HEK293 (cell line): ENCODE data around the gene LHFPL3.

Source experiments
- CTCF ChIA-PET: fragments of 350-600 bp; formaldehyde crosslinking; extraction: SDS; loops from one replicate; lab custom pipeline; 2021; ENCODE audit warnings: antibody characterized with exemption; lab: Yijun Ruan, JAX
- POLR2A ChIA-PET: fragments of 300-600 bp; formaldehyde crosslinking; extraction: SDS; loops from one replicate; lab custom pipeline; 2020; ENCODE audit warnings: antibody characterized with exemption, inconsistent platforms; lab: Yijun Ruan, JAX
- H3K27ac ChIP-seq: fragments of 200-500 bp; sonication (Bioruptor generic); 2 replicates; pipeline ENCODE4 v1.5.1; 2014; ENCODE audit warnings: low read depth, low read length, control low read depth, inconsistent platforms; ENCODE audit errors: extremely low read depth
- H3K36me3 ChIP-seq, 2 experiments: fragments of 200-500 bp in 1 of 2; sonication (Bioruptor generic) in 1 of 2; 1 replicate in 1 of 2; 2 replicates in 1 of 2; pipeline ENCODE4 v1.5.1; 2014 to 2017; ENCODE audit warnings: inconsistent platforms in 2 of 2, low read length in 2 of 2; ENCODE audit not compliant: control insufficient read depth in 2 of 2, insufficient read depth in 1 of 2
- H3K4me1 ChIP-seq: fragments of 200-500 bp; sonication (Bioruptor generic); 2 replicates; pipeline ENCODE4 v1.5.1; 2014; ENCODE audit warnings: mild to moderate bottlenecking, low read length, inconsistent platforms; ENCODE audit not compliant: control insufficient read depth, insufficient read depth
- H3K4me3 ChIP-seq: 2 replicates; pipeline ENCODE4 v1.5.1; 2011; ENCODE audit warnings: low read depth, mild to moderate bottlenecking, control low read depth, low read length, moderate library complexity
- H3K9me3 ChIP-seq: fragments of 200-500 bp; sonication (Bioruptor generic); 2 replicates; pipeline ENCODE4 v1.5.1; 2014; ENCODE audit warnings: low read depth, low read length, inconsistent platforms; ENCODE audit not compliant: control insufficient read depth, insufficient read depth
- EGR2 ChIP-seq: fragments of 450-650 bp; formaldehyde crosslinking; IDR thresholded peaks from 2 replicates; pipeline ENCODE4 v1.5.1; 2016; ENCODE audit warnings: low read depth, missing biosample characterization, missing genetic modification characterization
- KLF1 ChIP-seq: fragments of 450-650 bp; formaldehyde crosslinking; IDR thresholded peaks from 2 replicates; pipeline ENCODE4 v1.5.1; 2016; ENCODE audit warnings: missing biosample characterization, missing genetic modification characterization
- MZF1 ChIP-seq: fragments of 450-650 bp; formaldehyde crosslinking; IDR thresholded peaks from 2 replicates; pipeline ENCODE4 v1.5.1; 2017; ENCODE audit warnings: missing biosample characterization, missing genetic modification characterization, borderline replicate concordance
- ZBTB17 ChIP-seq: fragments of 450-650 bp; formaldehyde crosslinking; IDR thresholded peaks from 2 replicates; pipeline ENCODE4 v1.5.1; 2016; ENCODE audit warnings: missing biosample characterization, missing genetic modification characterization
- ZBTB20 ChIP-seq: fragments of 450-650 bp; formaldehyde crosslinking; IDR thresholded peaks from 2 replicates; pipeline ENCODE4 v1.5.1; 2016; ENCODE audit warnings: missing biosample characterization, missing genetic modification characterization
- ZEB2 ChIP-seq: fragments of 450-650 bp; formaldehyde crosslinking; IDR thresholded peaks from 2 replicates; pipeline ENCODE4 v1.5.1; 2016; ENCODE audit warnings: missing biosample characterization, missing genetic modification characterization
- ZNF48 ChIP-seq: fragments of 450-650 bp; formaldehyde crosslinking; IDR thresholded peaks from 2 replicates; pipeline ENCODE4 v1.5.1; 2016; ENCODE audit warnings: missing biosample characterization, missing genetic modification characterization
- ZNF549 ChIP-seq: fragments of 450-650 bp; IDR thresholded peaks from 2 replicates; pipeline ENCODE4 v1.5.1; 2018; ENCODE audit warnings: missing biosample characterization, missing genetic modification characterization, mild to moderate bottlenecking, inconsistent platforms, moderate library complexity
- ZNF610 ChIP-seq: fragments of 450-650 bp; formaldehyde crosslinking; IDR thresholded peaks from 2 replicates; pipeline ENCODE4 v1.5.1; 2016; ENCODE audit warnings: missing biosample characterization, missing genetic modification characterization, borderline replicate concordance
- ZNF621 ChIP-seq: fragments of 450-650 bp; formaldehyde crosslinking; IDR thresholded peaks from 2 replicates; pipeline ENCODE4 v1.5.1; 2017; ENCODE audit warnings: missing biosample characterization, missing genetic modification characterization
- ZNF664 ChIP-seq: fragments of 450-650 bp; formaldehyde crosslinking; IDR thresholded peaks from 2 replicates; pipeline ENCODE4 v1.5.1; 2016; ENCODE audit warnings: missing biosample characterization, missing genetic modification characterization
- ZNF843 ChIP-seq: fragments of 450-650 bp; formaldehyde crosslinking; IDR thresholded peaks from 2 replicates; pipeline ENCODE4 v1.5.1; 2016; ENCODE audit warnings: missing biosample characterization, missing genetic modification characterization
- TF ChIP-seq, protein P1 (sequence below): fragments of 450-650 bp; formaldehyde crosslinking; IDR thresholded peaks from 2 replicates; pipeline ENCODE4 v1.5.1; 2016; ENCODE audit warnings: missing biosample characterization, missing genetic modification characterization
- TF ChIP-seq, protein P2 (sequence below): fragments of 450-650 bp; formaldehyde crosslinking; IDR thresholded peaks from 2 replicates; pipeline ENCODE4 v1.5.1; 2016; ENCODE audit warnings: missing biosample characterization, missing genetic modification characterization, borderline replicate concordance
- TF ChIP-seq, protein P3 (sequence below): fragments of 450-650 bp; formaldehyde crosslinking; IDR thresholded peaks from 2 replicates; pipeline ENCODE4 v1.5.1; 2016; ENCODE audit warnings: missing biosample characterization, missing genetic modification characterization
- TF ChIP-seq, protein P4 (sequence below): fragments of 450-650 bp; formaldehyde crosslinking; IDR thresholded peaks from 2 replicates; pipeline ENCODE4; 2016; ENCODE audit warnings: missing biosample characterization, missing genetic modification characterization
- TF ChIP-seq, protein P5 (sequence below): fragments of 450-650 bp; formaldehyde crosslinking; IDR thresholded peaks from 2 replicates; pipeline ENCODE4 v1.5.1; 2016; ENCODE audit warnings: missing biosample characterization, missing genetic modification characterization
- TF ChIP-seq, protein P6 (sequence below): fragments of 450-650 bp; formaldehyde crosslinking; IDR thresholded peaks from 2 replicates; pipeline ENCODE4 v1.5.1; 2017; ENCODE audit warnings: missing biosample characterization, missing genetic modification characterization
- TF ChIP-seq, protein P7 (sequence below): fragments of 450-650 bp; formaldehyde crosslinking; IDR thresholded peaks from 2 replicates; pipeline ENCODE4 v1.5.1; 2016; ENCODE audit warnings: missing biosample characterization, missing genetic modification characterization, low read depth
- TF ChIP-seq, protein P8 (sequence below): fragments of 450-650 bp; formaldehyde crosslinking; IDR thresholded peaks from 2 replicates; pipeline ENCODE4 v1.5.1; 2017; ENCODE audit warnings: missing biosample characterization, mild to moderate bottlenecking, missing genetic modification characterization, moderate library complexity
- TF ChIP-seq, protein P9 (sequence below): fragments of 450-650 bp; formaldehyde crosslinking; IDR thresholded peaks from 2 replicates; pipeline ENCODE4 v1.5.1; 2016; ENCODE audit warnings: missing biosample characterization, missing genetic modification characterization

The LHFPL3 gene

DNA sequence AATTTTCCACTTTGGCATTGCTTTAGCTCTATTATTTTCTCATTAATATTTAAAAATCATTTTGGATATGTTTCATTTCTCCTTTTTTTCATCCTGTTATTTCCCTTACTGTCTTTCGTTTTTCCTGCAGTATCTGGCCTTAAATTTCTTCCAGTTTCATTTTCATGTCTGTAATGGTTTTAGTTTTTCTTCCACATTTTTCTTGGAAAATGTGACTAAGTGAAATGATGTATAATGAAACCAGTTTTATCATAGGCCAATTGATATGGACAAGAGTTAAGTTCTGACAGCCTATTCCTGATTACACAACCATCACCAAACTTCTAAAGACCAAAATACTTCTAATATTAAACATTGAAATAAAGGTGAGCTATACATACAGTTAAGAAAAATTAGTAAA lies 158.5 kb downstream of the LHFPL3 start (continued):
- TF ChIP-seq, protein P1, sequence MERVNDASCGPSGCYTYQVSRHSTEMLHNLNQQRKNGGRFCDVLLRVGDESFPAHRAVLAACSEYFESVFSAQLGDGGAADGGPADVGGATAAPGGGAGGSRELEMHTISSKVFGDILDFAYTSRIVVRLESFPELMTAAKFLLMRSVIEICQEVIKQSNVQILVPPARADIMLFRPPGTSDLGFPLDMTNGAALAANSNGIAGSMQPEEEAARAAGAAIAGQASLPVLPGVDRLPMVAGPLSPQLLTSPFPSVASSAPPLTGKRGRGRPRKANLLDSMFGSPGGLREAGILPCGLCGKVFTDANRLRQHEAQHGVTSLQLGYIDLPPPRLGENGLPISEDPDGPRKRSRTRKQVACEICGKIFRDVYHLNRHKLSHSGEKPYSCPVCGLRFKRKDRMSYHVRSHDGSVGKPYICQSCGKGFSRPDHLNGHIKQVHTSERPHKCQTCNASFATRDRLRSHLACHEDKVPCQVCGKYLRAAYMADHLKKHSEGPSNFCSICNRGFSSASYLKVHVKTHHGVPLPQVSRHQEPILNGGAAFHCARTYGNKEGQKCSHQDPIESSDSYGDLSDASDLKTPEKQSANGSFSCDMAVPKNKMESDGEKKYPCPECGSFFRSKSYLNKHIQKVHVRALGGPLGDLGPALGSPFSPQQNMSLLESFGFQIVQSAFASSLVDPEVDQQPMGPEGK (tag by site-specific recombination) = no peak
- TF ChIP-seq MZF1 (tag by site-specific recombination) (no peak), ZBTB17 (tag by site-specific recombination) (no peak), KLF1 (tag by site-specific recombination) (no peak)
- TF ChIP-seq, protein P2, sequence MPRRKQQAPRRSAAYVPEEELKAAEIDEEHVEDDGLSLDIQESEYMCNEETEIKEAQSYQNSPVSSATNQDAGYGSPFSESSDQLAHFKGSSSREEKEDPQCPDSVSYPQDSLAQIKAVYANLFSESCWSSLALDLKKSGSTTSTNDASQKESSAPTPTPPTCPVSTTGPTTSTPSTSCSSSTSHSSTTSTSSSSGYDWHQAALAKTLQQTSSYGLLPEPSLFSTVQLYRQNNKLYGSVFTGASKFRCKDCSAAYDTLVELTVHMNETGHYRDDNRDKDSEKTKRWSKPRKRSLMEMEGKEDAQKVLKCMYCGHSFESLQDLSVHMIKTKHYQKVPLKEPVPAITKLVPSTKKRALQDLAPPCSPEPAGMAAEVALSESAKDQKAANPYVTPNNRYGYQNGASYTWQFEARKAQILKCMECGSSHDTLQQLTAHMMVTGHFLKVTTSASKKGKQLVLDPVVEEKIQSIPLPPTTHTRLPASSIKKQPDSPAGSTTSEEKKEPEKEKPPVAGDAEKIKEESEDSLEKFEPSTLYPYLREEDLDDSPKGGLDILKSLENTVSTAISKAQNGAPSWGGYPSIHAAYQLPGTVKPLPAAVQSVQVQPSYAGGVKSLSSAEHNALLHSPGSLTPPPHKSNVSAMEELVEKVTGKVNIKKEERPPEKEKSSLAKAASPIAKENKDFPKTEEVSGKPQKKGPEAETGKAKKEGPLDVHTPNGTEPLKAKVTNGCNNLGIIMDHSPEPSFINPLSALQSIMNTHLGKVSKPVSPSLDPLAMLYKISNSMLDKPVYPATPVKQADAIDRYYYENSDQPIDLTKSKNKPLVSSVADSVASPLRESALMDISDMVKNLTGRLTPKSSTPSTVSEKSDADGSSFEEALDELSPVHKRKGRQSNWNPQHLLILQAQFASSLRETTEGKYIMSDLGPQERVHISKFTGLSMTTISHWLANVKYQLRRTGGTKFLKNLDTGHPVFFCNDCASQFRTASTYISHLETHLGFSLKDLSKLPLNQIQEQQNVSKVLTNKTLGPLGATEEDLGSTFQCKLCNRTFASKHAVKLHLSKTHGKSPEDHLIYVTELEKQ = no peak
- TF ChIP-seq, protein P3, sequence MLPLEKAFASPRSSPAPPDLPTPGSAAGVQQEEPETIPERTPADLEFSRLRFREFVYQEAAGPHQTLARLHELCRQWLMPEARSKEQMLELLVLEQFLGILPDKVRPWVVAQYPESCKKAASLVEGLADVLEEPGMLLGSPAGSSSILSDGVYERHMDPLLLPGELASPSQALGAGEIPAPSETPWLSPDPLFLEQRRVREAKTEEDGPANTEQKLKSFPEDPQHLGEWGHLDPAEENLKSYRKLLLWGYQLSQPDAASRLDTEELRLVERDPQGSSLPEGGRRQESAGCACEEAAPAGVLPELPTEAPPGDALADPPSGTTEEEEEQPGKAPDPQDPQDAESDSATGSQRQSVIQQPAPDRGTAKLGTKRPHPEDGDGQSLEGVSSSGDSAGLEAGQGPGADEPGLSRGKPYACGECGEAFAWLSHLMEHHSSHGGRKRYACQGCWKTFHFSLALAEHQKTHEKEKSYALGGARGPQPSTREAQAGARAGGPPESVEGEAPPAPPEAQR (tag by site-specific recombination) = no peak
- TF ChIP-seq, protein P4, sequence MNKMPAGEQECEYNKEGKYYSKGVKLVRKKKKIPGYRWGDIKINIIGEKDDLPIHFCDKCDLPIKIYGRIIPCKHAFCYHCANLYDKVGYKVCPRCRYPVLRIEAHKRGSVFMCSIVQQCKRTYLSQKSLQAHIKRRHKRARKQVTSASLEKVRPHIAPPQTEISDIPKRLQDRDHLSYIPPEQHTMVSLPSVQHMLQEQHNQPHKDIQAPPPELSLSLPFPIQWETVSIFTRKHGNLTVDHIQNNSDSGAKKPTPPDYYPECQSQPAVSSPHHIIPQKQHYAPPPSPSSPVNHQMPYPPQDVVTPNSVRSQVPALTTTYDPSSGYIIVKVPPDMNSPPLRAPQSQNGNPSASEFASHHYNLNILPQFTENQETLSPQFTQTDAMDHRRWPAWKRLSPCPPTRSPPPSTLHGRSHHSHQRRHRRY (tag by site-specific recombination) = no peak
- TF ChIP-seq, protein P5, sequence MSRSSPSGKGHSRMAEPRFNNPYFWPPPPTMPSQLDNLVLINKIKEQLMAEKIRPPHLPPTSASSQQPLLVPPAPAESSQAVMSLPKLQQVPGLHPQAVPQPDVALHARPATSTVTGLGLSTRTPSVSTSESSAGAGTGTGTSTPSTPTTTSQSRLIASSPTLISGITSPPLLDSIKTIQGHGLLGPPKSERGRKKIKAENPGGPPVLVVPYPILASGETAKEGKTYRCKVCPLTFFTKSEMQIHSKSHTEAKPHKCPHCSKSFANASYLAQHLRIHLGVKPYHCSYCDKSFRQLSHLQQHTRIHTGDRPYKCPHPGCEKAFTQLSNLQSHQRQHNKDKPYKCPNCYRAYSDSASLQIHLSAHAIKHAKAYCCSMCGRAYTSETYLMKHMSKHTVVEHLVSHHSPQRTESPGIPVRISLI (tag by site-specific recombination) = no peak
- TF ChIP-seq, protein P6, sequence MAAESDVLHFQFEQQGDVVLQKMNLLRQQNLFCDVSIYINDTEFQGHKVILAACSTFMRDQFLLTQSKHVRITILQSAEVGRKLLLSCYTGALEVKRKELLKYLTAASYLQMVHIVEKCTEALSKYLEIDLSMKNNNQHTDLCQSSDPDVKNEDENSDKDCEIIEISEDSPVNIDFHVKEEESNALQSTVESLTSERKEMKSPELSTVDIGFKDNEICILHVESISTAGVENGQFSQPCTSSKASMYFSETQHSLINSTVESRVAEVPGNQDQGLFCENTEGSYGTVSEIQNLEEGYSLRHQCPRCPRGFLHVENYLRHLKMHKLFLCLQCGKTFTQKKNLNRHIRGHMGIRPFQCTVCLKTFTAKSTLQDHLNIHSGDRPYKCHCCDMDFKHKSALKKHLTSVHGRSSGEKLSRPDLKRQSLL (tag by site-specific recombination) = no peak

DNA sequence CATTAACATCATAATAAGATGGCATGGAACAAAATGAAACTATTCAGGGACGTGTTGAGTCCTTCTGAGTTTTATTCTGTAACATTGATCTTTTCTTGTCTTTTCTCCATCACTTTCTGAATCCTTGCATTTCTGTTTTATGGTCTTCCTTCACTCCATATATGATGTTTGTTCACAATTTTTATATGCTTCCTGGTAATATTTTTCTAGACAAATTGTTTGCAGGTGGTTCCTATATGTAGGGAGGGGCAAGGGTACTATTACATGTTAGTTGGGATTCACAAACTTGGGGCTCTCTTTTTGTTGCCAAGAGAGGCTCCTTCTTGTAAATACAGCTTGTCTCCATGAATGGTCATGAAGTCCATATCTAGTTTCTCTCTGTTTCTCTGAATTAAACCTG lies 159.2 kb downstream of the LHFPL3 start:
- Histone ChIP-seq H3K4me3 (no peak overlapping the region), H3K4me1 (no peaks in the 10 kb centered on the region), H3K9me3 (no peaks in the 10 kb centered on the region), H3K36me3 (no peaks in the 10 kb centered on the region), H3K27ac (no peak overlapping the region)
- CTCF ChIA-PET = no interaction called here
- POLR2A ChIA-PET = no interaction called here
- TF ChIP-seq, protein P7, sequence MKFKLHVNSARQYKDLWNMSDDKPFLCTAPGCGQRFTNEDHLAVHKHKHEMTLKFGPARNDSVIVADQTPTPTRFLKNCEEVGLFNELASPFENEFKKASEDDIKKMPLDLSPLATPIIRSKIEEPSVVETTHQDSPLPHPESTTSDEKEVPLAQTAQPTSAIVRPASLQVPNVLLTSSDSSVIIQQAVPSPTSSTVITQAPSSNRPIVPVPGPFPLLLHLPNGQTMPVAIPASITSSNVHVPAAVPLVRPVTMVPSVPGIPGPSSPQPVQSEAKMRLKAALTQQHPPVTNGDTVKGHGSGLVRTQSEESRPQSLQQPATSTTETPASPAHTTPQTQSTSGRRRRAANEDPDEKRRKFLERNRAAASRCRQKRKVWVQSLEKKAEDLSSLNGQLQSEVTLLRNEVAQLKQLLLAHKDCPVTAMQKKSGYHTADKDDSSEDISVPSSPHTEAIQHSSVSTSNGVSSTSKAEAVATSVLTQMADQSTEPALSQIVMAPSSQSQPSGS (tag by site-specific recombination) = no peak
- TF ChIP-seq ZNF621 (tag by site-specific recombination) (no peak), ZNF664 (no peak), ZNF610 (tag by site-specific recombination) (no peak), ZNF549 (tag by site-specific recombination) (no peak), ZBTB20 (tag by site-specific recombination) (no peak), ZNF48 (tag by site-specific recombination) (no peak), EGR2 (tag by site-specific recombination) (no peak), ZNF843 (tag by site-specific recombination) (no peak), ZEB2 (tag by site-specific recombination) (no peak)
- TF ChIP-seq, protein P8, sequence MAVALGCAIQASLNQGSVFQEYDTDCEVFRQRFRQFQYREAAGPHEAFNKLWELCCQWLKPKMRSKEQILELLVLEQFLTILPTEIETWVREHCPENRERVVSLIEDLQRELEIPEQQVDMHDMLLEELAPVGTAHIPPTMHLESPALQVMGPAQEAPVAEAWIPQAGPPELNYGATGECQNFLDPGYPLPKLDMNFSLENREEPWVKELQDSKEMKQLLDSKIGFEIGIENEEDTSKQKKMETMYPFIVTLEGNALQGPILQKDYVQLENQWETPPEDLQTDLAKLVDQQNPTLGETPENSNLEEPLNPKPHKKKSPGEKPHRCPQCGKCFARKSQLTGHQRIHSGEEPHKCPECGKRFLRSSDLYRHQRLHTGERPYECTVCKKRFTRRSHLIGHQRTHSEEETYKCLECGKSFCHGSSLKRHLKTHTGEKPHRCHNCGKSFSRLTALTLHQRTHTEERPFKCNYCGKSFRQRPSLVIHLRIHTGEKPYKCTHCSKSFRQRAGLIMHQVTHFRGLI = no peak
- TF ChIP-seq, protein P9, sequence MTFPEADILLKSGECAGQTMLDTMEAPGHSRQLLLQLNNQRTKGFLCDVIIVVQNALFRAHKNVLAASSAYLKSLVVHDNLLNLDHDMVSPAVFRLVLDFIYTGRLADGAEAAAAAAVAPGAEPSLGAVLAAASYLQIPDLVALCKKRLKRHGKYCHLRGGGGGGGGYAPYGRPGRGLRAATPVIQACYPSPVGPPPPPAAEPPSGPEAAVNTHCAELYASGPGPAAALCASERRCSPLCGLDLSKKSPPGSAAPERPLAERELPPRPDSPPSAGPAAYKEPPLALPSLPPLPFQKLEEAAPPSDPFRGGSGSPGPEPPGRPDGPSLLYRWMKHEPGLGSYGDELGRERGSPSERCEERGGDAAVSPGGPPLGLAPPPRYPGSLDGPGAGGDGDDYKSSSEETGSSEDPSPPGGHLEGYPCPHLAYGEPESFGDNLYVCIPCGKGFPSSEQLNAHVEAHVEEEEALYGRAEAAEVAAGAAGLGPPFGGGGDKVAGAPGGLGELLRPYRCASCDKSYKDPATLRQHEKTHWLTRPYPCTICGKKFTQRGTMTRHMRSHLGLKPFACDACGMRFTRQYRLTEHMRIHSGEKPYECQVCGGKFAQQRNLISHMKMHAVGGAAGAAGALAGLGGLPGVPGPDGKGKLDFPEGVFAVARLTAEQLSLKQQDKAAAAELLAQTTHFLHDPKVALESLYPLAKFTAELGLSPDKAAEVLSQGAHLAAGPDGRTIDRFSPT (tag by site-specific recombination) = no peak
